HG03571 (cell line): ENCODE data around the gene TAS2R10.
"Not testable (repeated sequence)": the region's sequence is repeated elsewhere in the genome, so short reads cannot be mapped to it uniquely, and the experiment has no call there.

Experiments
- ATAC-seq: cut with Tn5 transposase; IDR thresholded peaks from one replicate; pipeline ENCODE4 v1.9.1; 2021; ENCODE audit not compliant: unreplicated experiment

Gene TAS2R10, protein sequence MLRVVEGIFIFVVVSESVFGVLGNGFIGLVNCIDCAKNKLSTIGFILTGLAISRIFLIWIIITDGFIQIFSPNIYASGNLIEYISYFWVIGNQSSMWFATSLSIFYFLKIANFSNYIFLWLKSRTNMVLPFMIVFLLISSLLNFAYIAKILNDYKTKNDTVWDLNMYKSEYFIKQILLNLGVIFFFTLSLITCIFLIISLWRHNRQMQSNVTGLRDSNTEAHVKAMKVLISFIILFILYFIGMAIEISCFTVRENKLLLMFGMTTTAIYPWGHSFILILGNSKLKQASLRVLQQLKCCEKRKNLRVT

DNA sequence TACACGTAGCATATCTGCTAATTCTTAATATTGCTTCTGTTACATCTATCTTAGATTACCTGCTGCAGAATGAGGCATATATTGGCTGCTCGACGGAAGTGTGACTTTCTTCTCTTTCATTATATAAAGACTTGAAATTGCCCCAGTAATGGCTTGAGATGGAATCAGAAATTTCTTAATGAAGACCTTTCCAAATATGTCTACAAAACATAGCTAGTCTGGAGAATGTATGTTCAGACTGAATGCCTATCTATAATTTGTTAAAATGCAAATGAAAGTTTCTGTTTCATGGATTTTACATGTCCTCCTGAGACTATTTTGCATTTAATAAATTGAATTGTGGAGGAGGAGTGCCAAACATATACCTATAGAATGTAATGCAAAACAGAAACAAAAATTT, at the start of gene TAS2R10:
TAS2R10 (minus strand) TSS at position 101 of the 400 bp plus-strand sequence; CDS start at position 12, 89 bp downstream.
- ATAC-seq = no peak

DNA sequence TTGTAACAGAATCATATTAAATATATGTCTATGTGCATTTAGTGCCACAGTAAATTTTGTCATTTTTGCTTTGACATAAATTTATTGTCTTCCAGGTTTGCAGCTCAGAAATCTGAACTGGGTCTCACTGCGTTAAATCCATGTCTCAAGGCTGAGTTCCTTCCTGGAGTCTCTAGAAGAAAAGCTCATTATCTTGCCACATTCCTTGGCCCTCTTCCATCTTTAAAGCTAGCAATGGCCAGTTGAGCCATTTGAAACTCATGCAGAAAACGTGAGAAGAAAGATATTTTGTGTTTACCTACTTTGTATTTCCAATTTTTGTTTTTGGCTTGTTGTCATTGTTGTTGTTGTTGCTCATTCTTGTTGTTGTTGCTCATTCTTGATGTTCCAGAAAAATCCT, 47.2 kb upstream of the TAS2R10 start:
- ATAC-seq = no peak

DNA sequence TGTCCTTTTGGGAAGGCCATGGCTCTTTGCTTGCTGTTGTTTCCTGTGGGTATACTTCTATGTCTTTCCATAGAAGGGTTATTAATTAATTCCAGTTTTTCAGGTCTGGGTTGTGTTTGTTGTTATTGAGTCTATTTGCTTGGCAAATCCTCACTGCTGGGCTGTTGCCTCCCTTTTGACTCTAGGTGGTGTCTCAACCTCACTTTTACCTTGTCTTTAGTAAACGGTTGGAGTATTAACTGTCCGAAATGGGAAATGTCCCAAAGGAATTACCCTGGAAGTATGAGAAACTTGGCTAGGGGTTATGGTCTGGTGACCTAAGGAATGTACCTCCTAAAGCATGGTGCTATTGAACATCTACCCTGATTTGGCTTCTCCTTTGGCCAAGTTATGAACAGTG, 41.2 kb upstream of the TAS2R10 start:
- ATAC-seq = no peak

DNA sequence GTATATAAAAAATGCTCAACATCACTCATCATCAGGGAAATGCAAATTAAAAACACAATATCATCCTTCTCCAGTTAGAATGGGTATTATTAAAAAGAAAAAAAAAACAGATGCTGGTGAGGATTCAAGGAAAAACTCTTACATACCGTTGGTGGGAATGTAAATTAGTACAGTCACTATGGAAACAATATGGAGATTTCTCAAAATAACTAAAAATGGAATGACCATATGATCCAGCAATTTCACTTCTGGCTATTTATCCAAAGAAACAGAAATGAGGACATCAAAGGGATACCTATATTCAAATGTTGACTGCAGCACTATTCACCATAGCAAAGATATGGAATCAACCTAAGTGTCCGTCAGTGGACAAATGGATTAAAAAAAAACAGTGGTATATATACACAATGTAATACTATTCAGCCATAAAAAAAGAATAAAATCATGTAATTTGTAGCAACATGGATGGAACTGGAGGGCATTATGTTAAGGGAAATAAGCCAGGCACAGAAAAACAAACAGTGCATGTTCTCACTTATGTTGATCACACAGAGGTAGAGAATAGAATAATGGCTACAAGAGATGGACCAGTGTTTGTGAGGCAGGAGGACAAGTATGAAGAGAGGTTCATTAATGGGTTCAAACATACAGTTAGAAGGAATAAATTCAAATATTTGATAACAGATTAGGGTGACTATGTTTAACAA, 37.5 kb upstream of the TAS2R10 start:
- ATAC-seq = no peak

DNA sequence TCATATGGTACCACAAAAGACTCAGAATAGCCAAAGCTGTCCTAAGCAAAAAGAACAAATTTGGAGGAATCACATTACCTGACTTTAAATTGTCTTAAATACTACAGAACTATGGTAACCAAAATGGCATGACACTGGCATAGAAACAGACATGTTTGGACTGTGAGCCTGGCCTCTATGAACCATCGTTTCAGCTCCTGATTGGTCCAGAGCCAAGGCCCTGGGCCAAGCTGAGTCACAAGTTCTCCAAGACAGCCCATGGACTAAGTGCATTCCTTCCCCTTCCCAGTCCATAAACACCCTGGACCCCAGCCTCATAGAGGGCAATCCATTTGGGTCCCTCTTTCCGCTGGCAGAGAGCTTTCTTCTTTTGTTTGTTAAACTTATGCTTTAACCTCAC, 35.2 kb upstream of the TAS2R10 start:
- ATAC-seq = no peak

DNA sequence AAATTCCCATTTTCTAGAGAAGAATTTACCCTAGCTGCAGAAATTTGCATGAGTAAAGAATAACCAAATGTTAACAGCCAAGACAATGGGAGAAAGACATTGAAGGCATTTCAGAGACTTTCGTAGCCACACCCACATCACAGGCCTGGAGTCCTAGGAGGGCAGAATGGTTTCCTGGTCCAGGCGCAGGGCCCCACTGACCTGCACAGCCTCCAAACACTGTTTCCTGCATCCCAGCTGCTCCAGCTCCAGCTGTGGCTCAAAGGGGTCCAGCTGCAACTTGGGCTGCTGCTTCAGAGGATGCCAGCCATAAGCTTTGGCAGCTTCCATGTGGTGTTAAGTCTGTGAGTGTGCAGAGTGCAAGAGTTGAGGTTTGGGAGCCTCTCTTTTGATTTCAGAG, 29.6 kb upstream of the TAS2R10 start:
- ATAC-seq = no peak

DNA sequence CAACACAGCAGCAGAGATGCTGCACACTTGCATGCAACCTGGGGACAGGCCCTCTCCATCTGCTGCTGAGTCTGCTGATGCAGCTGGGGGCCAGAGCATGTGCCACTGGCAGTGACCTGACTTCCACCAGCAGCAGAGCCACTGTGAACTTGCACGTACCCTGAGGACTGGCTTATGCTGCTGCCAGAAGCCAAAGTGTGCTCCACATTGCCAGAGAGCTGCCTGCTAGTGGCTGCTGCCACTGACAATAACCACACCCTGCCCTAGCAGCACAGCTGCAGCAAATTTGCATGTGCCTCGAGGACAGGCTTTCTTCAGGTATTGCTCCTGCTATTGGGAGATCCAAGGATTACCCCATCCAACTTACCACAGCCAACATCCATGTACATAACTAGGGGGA, 27.6 kb upstream of the TAS2R10 start:
- ATAC-seq = no peak

DNA sequence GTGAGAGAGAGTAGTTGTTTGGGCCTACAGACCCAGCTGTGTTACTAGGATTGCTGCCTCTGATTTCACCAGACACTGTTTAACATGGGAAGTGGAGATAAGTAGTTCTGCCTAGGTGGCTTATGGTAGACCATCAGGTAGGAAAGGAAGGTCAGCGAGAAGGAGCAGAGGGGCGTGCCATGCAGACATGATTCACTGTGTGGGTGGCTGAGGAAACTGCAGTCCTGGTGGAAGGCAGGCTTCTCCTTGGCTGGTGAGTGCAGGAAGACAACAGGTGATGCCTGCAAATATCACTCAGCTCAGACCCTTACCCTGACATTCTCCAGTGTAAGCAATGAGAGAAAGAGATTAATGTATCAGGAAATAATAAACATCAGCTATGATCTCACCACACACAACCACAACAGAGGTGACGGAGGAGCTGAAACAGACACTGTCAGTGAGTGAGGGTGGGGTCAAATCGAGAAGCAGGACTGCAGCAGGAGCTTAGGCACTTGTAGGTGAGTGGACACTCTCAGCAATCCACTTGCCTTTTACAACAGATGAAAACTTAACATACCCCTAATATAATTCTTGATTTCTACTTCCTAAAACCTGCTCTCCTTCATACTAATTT, 25.2 kb upstream of the TAS2R10 start:
- no peak for ATAC-seq

DNA sequence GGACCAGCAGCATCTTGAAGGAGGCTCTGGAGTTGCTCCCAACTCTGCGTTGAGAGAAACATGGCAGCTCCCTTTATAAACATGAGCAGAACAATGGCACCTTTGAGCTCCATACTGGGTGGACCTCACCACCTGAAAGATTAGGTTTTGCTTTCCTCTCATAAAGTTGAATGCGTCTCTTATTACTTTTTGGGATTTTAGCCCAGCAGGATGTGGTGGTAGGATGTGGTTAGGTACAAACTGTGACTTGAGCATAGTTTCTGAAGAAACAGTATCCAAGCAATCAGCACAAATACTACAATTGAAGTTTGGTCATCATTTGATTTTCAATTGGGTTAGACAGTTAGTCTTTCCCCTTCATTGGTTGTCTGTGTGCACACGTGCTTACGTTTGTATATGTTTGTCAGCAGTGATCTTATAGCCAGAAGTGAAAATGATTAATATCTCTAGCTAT, 23.3 kb upstream of the TAS2R10 start, which contains the start of gene PRR4:
PRR4 (minus strand) TSS at position 51 of the 454 bp plus-strand sequence; CDS start at position 13, 38 bp downstream.
- no peak for ATAC-seq

DNA sequence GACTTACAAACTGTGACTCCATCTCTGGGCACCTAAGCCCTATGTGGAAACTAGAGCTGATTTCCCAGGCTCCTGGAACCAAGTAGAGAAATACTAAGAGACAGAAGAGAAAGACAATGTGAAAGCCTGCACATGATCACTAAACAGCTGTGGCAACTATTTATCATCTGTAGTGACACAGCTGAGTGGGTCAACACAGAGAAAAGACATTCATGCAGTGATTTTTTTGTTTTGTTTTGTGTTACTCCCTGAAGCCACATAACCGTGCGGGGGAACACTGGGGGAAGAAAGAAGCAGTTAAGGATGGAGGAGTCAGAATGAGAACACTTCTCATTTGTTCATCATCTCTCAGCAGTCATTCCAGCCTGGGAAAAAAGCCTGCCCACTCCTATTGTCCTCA, 21.6 kb upstream of the TAS2R10 start:
- ATAC-seq = no peak

DNA sequence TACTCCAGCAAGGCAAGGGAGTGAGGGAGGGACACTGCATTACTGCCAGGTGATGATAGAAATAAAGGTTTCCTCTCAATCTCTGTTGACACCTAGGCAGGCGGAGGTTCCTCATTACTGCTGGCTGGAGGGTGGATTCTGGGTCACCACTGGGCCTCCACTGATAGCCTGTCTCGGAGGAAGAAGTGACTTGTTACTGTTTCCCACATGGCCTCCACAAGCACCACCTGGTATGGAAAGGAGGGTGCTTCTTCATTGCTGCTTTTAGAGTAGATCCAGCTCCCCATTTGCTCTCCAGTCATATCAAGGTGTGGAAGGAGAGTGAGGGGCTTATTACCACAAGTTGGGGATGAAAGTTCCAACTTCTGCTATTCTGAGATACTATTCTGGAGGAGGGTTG, 16.7 kb upstream of the TAS2R10 start:
- no peak for ATAC-seq

DNA sequence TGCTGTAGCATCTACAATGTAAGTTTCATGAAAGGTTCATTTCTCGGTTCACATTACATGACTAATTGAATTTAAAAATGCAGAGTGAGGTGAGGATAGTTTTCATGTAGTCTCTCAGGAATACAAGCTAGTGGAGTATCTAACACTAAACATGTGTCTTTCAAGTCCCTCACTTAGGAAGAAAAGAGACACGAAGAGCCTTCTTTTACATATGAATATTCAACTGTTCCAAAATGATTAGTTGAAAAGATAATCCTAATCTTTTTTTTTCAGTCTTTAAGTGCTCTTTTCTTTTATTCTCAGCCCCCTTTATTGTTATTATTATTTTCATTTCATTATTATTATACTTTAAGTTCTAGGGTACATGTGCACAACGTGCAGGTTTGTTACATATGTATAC, 12.3 kb upstream of the TAS2R10 start:
- no peak for ATAC-seq

DNA sequence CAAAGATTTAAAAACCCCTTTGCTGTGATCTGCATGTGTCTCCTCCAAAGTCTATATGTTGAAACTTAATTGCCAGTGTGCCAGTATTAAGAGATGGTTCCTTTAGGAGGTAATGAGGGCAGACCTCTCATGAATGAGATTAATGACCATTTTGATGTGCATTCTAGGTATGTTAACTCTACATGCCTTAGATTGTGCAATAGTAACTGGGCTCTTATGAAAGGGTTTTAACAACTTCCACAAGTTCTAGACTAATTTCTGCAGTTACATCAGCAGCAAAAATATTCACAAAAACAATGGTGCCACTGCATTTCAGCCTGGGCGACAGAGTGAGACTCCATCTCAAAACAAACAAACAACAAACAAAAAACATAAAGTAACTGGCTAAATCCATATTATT, 3.8 kb upstream of the TAS2R10 start:
- ATAC-seq = no peak

DNA sequence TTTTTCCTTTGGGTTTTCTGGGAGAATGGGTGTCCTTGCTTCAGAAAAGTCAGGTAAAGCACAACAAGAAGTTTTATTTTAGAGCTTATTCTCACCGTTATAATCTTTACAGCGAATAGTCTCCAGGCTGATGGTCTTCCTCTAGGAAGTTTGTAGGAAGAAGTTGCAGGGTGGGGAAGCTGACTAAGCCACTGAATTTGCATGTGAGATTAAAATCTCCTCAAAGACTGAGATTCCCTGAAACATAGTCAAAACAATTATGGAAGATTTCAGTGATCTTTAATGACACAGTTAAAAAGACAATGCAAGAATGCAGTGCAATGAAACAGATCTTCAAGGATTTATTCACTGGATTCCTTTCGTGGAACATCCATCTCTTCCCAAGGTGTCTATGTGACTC, 1.2 kb downstream of the TAS2R10 start:
- no peak for ATAC-seq

DNA sequence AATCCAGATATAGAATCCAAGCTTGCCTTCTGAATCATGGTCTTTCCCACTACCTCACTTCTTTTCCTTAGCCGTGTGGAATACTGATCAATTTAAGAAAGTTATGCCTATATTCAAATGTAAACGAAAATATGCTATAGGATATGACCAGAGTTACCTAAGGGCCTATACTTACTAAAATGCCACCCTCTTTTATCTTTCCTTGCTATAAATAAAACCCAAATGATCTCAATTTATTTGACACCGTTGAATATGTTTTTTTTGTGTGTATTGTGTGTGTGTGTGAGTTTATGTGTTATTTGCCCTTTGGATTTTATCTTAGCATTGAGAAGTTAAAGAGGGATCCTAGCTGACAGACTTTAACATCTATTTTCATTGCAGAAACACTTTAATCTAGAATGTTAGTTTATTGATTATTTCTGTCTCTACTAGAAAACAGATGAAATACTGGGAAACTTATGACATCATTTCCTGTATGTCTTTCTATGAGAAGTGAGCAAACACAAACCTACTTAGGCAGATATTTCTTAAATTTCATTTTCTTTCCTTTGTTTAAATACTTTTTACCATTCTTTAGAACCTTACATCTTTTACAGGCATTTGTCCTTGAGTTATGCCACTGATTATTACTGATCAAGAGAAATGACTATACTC, 14.1 kb downstream of the TAS2R10 start:
- ATAC-seq = no peak

DNA sequence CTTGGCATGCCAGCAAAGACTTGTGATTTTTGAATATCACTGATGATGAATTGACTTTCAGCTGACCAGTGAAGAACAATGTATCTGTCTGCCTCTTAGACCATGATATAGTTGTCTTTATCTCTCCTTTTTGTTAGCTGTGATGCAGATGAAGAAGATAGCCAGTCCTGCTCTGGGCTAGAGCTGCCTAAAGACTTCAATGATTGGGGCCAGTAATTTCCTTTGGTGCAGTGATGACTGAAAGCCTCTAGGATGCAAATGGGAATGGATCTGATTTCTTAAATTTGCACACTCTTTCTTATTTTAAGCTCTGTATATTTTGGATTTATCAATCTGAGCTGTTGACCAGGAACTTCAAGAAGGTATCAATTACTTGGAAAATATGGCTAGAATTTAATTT, 16.1 kb downstream of the TAS2R10 start, which contains the start of gene TAS2R9:
TAS2R9 (minus strand) TSS at position 101 of the 400 bp plus-strand sequence; CDS start at position 8, 93 bp downstream.
- ATAC-seq = no peak

DNA sequence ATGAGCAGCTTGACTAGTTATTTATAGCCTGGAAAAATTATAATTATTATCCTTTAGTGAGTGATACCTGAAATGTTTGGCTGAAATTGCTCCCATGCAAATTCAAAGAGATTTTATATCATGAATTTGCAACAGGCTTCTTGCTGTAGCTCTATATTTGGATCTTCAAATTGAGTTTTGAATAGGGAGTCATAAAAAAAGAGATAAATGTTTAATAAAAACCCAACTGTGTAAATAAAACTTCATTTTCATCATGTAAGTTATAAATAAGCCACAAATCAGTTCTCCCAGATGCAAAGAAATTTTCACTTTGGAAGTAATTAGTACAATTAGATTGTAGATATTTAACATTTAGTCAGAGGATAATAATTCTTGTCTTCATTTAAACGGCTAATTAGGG, 19.0 kb downstream of the TAS2R10 start, which contains the start of gene TAS2R8:
TAS2R8 (minus strand) TSS at position 101 of the 400 bp plus-strand sequence. CDS start 306 bp downstream, outside the sequence.
- no peak for ATAC-seq

DNA sequence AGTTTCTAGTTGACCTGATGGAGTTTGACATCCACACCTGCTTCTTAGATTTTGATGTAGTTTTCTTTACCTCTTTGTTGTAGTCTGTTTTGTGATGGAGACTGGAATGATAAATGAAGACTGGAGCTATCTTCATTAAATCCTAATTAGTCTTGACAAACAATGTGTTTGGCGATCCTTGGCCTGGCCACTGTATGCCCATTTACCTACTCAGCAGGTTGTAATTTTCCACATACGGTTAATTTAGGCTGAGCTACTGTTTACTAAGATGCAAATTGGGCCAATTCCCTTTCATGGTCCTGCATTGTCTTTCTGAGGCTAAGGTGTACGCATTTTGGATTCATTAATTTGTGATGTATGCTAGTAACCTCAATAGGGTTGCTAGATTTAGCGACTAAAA, 23.6 kb downstream of the TAS2R10 start, which contains the start of gene TAS2R7:
TAS2R7 (minus strand) TSS at position 41 of the 400 bp plus-strand sequence. CDS start 57 bp downstream, outside the sequence.
- no peak for ATAC-seq

DNA sequence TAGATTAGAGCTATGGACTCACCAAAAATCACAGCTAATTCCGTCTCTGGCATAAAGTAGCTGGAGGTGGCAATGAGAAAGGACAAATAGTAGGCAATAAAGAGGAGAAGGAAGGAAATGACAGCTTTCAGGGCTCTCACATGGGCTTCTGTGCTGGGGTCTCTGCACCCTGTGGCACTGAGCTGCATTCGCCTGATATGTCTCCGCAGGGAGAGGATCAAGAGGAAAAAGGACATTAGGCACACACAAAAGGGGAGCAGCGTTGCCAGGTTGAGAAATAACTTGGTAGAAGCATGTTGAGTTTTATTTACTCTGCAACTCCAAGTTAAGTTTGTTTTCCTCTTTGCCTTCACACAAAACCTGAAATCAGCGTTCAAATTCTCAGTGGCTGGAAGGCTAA, 24.4 kb downstream of the TAS2R10 start:
- no peak for ATAC-seq

DNA sequence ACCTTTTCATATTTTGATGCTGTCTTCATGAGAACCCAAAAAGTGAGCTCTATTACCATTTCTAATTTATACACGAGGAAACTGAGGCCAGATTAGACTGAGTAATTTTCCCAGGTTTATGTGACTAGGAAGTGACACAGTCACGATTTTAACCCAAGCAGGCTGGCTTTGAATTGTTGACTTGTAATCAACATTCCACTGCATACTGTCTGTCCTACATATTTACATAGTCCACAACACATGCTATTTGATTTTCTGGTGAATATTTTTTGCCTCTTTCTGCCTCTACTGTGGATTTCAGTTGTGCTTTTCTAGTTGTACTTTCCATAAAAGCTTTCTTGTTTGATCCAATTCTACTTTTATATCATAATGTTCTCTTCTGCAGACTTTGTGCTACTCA, 31.9 kb downstream of the TAS2R10 start:
- ATAC-seq = no peak

DNA sequence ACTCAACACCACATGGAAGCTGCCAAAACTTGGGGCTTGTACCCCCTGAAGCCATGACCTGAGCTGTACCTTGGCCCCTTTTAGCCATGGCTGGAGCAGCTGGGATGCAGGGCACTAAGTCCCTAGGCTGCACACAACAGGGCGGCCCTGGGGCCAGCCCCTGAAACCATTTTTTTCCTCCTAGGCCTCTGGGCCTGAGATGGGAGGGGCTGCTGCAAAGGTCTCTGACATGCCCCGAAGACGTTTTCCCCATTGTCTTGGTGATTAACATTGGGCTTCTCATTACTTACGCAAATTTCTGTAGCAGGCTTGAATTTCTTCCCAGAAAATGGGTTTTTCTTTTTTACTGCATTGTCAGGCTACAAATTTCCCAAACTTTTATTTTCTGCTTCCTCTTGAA, 34.4 kb downstream of the TAS2R10 start:
- ATAC-seq = not testable (repeated sequence)
